Suppressor macrophage (primary cell): Measurements from ENCODE around the gene KIAA1549.

ENCODE experiments used
- DNase-seq, 4 experiments: peaks; one replicate each; pipeline ENCODE4 v3.0.0-alpha.2; 2020 to 2022

KIAA1549 gene

DNA sequence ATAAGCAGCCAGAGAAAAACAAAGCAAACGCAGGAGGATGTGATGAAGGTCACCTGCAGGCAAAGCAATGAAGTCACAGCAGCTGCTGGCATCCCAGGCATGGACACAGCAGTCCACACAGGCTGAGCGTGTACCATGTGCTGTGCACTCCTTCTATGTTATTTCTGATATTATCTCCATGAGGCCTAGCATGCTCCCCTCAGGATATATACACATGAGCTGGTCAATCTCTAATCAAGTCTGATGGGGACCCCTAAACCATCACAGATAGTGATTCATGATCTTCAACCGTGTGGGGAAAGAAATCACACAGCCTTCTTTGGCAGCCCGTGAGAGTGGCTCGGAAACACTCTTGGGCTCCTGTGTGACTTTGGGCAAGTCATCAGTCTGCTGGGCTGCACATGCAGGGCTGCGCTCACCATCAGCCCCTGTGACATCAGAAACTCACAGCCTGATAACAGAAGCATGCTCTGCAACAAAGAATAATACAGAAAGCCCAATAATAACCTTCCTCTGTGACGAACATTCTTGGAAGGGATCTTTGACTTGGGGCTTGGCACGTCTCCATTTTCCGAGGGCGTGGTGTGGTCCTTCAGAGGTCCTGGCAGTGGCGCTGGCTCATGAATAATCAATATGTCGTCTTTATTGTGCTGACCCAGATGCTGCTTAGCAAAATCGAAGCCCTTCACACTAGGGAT, 100.2 kb downstream of the KIAA1549 start:
- DNase-seq: no peak

DNA sequence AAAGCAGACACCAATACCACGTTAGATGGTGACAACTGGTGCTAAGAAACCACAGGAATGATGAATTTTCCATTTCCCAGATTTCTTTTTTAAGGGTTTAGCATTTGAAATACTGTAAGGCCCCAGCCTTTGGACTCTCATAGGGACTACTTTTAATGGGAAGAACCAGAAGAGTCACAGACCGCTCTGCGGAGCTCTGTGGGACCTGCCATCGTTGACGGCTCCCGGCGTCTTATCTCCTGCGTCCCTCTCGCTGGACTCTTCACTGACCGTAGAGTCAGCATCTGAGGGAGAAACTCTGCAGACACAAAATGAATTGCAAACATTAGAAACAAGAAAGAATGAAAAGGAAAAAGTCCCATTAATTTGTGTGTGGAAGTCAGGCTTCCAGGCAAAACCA, 101.8 kb downstream of the KIAA1549 start:
- DNase-seq: no peak

DNA sequence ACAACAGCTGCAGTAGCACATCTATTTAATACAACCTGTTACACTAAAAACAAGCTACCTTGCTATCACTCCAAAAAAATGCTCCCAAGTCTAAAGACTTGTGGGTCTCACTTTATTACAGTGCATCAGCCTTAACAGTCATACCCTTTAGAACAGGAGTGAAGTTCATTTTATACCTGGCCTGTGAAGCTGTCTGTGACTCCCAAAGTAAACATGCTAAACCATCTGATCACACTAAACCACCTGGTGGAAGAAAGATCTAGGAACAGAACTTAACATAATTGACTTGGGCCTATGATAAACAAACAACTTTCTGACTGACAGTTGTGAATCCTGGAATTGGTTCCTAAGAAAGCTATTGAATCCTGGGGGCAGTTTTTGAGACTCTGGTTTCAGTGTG, 102.3 kb downstream of the KIAA1549 start:
- DNase-seq: no peak

DNA sequence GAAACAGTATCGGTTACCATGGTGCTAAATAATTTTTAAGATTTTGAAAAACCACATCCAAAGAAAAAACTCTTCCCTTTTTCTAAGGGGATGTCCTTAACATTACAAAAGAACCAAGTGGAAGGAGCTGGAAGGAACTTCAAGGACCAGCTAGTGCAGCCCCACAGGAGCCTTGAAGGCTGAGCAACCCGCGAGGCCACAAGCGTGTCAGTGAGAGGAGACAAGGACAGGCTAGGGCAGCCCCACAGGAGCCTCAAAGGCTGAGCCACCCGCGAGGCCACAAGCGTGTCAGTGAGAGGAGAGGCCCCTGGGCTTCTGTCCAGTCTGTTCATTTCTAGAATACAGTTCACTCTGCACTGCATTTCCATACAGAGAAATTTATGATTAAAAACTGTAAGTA, 103.1 kb downstream of the KIAA1549 start:
- DNase-seq: peak in 2 of 4 experiments; percentile 7 to 22

DNA sequence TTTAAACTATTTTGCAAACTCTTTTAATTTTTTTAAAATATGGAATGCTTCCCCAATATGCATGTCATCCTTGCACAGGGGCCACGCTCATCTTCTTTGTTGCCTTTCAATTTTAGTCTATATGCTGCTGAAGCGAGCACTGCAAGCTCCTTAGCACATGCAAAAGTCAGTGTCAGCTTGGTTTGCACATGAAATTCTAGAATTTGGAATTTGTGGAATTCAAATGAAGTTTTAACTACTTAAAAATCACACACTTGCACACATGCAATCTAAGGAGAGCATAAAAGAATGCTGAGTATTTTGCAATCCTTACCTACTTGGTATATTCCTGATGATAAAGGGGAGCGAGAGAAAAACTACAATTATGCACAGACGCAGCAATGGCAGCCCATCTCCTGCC, 104.9 kb downstream of the KIAA1549 start:
- DNase-seq: no peak

DNA sequence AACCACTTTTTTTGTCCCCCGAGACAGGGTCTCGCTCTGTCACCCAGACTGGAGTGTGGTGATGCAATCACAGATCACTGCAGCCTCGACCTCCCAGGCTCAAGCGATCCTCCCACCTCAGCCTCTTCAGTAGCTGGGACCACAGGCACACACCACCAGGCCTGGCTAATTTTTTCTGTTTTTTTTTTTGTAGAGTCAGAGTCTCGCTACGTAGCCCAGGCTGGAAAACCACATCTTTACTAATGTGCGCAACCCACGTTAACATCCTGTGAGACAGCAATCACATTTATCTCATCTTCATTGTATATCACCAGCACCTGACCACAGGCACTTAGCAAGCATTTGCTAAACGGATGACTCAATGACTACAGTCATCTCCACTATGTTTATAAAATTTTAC, 105.4 kb downstream of the KIAA1549 start:
- no peak for DNase-seq

DNA sequence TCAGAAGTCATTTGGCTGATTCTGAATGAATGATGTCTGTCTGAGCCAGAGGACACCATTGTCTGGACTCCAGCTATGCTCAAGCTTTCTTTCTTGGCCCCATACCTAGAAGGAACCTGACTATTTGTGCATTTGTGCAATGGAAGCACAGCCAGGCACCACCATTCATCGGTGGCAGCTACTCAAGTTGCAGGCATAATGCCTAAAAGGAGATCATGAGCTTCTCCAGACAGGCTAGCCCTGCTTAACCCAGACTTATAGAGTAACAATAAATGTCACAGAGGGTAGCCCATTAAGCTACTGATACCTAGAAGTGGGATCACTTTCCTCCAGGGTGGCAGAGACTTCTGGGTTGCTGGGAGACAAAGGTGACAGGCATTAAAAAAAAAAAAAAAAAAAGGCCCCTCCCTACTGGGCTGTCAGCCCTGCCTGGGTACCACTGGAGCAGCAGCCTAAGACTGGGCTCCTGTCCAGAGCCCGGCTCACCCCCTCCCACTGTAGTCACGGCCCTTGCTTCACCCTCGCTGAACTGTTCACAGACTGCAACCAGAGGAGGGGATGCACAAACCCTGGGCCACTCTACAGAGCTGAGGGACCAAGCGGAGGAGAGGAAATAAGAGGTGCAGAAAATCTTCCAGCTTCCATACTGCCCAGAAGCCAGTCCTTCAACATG, 107.8 kb downstream of the KIAA1549 start:
- no peak for DNase-seq

DNA sequence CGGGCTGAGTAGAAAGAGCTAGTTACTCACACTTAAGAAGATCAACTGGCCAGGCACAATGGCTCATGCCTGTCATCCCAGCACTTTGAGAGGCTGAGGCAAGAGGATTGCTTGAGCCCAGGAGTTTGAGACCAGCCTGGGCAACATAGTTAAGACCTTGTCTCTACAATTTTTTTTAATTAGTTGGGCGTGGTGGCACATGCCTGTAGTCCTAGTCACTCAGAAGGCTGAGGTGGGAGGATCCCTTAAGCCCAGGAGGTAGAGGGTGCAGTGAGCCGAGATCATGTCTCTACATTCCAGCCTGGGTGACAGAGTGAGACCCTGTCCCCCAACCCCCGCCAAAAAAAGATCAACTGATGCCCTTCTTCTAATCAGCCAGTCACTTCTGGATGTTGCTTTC, 108.6 kb downstream of the KIAA1549 start:
- no peak for DNase-seq

DNA sequence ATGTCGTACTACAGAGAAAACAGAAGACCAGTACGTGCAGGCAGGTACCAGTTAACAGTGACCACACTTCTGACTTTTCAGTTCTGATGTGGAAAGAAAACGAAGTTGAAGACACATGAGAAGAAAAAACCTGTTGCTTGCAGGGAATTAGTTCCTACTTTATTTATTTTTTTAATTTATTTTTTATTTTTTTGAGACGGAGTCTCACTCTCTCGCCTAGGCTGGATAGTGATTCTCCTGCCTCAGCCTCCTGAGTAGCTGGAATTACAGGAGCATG, 109.4 kb downstream of the KIAA1549 start:
- no peak for DNase-seq

DNA sequence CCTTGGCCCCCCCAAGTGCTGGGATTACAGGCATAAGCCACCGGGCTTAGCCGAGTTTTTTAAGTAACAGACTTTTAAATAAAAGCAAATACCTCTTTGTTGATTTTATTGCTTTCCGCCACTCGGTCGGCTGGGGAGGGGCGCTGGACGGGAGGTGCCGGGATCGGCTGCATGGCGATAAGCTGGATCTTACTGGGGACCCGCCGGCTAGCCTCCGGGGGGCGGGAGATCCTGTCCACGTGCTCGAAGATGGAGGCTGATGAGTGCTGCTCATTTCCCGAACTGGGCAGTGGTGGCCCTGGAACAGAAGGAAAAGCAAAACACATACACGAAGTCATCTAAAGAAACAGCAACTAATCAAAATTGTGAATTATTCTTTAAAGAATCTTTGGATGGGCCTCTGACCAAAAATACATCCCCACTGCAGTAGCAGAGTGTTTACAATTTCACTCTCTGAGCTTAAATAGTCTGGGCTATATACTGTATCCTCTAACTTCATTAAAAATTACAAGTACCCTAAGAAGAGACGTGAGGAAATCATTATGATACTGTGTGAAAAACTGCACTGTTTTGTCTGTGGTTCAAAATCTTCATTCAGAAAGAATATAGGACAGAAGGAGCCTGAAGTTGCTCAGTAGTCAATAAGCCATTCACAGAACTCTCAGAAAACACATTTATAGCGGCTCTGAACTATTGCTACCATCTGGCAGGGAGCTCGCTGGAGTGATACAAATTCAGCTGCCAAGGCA, 110.0 kb downstream of the KIAA1549 start:
- no peak for DNase-seq

DNA sequence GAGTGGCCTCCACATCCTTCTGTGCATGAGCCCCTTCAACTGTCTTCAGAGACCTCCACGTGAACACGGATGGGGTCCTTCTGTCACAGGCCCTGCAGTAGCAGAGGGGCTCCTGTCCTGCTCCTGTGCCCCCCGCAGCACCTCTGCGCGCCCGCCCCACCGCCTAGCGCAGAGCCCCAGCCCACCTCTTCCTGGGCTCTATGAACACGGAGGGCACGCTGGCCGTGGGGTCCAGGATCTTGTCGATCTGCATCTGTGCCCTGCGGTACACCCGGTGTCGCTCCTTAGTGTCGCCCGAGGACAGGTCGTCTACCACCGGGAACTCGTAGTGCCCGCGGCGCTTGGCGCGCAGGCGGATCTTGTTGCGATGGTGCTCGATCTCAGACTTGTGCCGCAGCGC, 111.8 kb downstream of the KIAA1549 start:
- no peak for DNase-seq

DNA sequence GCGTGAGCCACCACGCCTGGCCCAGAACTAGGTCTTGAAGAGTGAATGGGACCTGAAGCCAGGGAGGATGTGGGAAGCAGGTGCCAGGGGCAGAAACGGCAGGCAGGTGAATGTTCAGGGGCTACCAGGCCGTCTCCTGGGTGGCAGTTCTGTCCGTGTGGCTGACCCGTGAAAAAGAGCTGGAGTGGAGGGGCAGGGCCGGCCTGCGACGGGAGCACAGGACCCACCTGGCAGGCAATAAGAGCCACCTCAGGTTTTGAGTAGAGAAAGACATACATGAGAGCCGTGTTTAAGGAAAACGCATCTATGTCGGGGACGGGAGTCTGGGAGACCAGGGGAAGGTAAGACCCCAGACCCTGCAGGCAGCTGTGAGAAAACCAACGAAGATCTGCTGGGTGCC, 112.5 kb downstream of the KIAA1549 start:
- no peak for DNase-seq

DNA sequence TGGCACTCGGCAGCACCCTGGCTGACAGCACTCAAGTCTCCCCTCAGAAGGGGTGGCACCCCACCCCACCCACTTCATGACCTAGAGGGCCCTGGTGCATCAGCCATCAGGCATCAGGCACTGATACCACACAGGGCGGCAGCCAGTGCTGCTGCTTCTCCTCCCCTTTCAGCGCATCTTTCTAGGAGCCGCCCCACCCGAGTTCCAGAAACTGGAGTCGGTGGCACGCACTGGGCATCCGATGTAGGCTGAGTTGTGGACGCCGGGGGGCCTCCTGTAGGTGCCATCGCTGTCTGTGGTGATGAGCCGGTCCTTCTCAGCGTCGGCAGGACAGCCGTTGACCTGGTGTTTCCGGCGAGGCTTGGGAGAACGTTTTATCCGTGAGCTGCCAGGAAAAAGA, 113.4 kb downstream of the KIAA1549 start:
- no peak for DNase-seq

DNA sequence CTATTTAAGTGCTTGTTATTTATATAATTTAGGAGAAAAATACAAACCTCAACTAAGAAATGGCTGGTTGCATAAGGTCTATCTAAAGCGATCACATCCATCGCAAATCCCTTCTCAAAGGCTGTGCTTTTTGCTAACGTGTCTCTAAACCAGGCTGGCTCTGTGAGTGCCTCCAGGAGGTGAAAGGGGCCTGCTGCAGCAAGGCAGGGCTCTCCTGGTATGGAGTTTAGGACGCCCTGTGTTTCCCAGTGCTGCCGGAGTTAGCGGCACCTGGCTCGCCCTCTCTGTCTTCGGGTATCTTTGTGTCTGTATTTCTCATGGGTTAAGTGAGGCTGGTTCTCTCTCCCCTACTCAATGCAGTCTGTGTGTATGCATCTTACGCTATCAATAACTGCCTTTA, 114.8 kb downstream of the KIAA1549 start:
- DNase-seq: no peak

DNA sequence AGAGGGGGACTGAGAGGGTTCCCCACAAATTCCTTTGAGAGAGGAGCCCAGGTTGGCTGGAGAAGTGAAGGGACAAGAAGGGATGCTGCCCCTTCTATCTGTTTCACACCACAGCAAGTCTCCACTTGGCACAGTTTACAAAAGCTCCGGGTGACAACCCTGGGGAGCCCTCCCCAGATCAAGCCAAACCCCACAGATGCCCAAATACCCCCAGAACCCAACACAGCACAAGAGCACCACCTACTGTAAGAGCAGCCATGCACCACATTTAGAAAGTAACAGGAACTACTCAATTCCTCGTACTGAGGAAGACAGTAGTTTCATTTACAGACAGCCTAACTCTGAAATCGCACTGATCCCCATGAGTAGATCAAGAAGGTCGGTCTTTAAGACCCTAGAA, 115.3 kb downstream of the KIAA1549 start:
- DNase-seq: peak; percentile 19 to 37 (median 34)

DNA sequence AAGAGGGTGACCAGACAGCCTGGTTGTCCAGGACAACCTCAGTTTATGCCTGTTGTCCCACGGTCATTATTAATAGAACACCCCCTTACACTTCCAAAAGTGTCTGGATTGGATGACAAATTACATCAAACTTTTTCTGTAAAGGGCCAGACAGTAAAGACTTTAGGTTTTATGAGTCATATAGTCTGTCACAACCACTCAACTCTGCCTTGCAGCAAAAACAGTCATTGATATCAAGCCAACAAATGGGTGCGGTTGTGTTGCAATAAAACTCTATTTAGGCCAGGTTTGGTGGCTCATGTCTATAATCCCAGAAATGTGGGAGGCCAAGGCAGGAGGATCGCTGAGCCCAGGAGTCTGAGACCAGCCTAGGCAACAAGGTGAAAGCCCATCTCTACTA, 116.5 kb downstream of the KIAA1549 start:
- peak; percentile 14 to 65 (median 30) for DNase-seq

DNA sequence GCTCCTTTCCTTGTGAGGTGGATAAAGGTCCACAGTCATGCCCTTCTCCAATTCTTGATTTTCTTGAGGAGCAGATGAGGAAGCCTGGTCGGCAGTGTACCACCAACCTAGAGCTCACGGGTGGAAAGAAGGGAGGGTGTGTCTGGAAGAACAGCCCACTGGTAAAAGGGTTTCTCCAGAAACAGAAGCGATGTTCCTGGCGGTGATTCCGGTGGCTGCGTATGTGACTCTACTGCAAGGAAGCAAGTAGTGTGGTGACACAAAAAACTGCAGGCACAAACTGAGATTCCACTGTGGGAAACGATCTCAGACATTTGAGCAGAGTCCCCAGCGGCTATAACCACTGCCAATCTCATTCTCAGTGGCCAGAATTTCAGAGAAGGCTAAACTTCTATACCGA, 117.3 kb downstream of the KIAA1549 start:
- DNase-seq: no peak

DNA sequence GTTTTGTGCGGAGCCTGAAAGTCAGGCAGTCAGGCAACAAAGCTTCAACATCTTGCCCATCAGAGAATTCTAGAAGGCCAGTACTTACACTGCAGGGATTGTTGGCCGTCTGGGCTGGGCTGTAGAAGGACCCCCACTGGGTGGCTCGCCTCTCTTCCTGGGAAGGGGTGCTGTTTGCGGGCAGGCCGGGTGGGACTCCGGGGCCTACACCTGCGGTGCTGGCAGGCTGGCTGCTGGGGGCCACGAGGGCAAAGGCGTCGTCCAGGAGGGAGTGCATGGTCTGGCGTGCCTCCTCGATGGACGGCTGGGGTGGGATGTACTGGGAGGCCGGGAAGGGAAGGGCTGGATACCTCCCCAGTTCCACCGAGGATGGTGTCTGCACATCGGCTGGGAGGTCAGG, 120.1 kb downstream of the KIAA1549 start:
- DNase-seq: no peak

DNA sequence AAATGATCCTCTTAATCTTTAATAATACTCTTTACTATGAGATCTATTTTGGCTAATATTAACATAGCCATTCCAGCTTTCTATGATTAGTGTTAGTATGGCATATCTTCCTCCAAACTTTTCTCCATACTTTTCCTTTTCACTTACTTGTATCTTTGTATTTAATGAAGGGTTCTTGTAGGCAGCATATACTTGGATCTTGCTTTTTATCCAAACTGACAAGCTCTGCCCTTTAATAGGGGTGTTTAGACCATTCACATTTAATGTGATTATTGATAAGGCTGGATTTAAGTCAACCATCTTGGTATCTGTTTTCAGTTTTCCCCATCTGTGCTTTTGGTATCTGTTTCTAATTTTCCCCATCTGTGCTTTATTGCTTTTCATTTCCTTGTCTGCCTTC, 123.5 kb downstream of the KIAA1549 start:
- no peak for DNase-seq

DNA sequence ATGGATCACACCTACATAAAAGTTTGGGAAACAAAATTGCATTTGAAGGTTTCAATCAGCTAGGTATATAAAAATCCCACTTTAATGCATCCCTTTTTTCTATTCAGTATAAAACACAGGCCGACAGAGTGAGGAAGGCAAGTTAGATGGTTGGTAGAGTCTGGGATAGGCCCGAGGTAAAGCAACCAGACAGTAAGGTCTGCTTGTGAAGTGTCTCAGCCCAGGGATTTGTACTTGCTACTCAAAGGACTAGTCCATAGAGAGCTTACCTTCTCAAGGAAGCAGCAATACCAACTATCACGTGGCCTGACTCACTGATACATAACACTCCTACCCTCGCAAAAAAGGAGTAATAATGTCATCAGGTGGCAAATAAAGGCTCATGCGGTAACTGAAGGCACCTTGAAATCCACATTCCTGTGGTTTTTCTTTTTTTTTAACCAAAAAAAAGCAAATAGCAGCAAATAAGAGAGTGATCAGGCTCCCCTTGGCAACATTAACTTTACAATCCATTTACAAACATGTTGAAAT, 127.0 kb downstream of the KIAA1549 start:
- no peak for DNase-seq

DNA sequence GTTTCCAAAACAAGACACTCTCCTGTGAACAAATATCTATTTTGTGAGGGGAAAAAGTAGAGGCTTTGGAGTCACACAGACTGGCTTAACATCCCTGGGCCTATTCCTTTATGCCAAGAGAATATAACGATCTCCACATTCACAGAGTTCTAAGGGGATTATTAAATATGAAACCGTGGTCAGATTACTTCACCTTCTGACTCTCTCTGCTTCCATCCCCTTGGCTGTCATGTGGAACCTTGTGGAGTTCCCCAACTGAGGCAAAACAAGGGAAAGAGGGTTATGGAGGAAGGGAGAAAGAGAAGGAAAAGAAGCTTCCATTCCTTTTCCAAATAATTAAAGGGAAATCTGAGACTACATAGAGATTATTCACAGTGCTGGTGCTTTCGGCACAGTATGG, 127.7 kb downstream of the KIAA1549 start:
- no peak for DNase-seq

DNA sequence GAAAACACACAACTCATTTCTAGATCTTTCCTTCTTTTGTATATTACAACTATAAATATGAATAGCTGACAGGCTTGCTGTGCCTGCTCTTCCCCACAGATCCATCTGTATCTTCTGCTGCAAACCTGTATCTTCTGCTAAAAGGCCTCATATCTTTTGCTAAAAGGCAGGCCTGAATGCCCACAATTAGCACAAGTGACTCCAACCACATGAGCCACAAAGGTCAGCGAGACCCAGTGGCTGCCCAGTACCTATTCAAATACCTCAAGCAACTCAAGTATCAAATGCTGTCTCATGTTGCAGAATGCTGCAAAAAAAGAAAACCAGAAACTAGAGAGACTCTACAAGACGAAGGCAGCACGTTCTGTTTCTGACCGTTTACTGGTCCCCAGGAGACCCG, 128.7 kb downstream of the KIAA1549 start:
- DNase-seq: no peak

DNA sequence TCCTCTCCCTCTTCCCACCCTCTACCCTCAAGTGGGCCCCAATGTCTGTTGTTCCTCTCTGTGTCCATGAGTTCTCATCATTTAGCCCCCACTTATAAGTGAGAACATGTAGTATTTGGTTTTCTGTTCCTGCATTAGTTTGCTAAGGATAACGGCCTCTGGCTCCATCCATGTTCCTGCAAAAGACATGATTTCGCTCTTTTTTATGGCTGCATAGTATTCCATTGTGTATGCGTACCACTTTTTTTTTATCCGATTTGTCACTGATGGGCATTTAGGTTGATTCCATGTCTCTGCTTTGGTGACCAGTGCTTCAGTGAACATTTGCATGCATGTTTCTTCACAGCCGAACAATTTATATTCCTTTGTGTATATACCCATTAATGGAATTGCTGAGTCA, 131.5 kb downstream of the KIAA1549 start:
- DNase-seq: no peak
